OCI-LY1 (cell line): Measurements from ENCODE around the gene PLCG2.

Experiments used
- H2AFZ ChIP-seq: fragments of 200-600 bp; sonication (generic), shearing (Covaris generic); 2 replicates; pipeline ENCODE4 v1.6.0; 2014; ENCODE audit warnings: antibody characterized with exemption, mild to moderate bottlenecking, low read length
- H3F3A ChIP-seq: fragments of 200-600 bp; sonication (generic), shearing (Covaris generic); 2 replicates; pipeline ENCODE4 v1.6.0; 2014; ENCODE audit warnings: mild to moderate bottlenecking, antibody characterized with exemption, low read length, moderate library complexity; ENCODE audit not compliant: insufficient read depth
- H3K27ac ChIP-seq: fragments of 200-600 bp; sonication (generic); 2 replicates; pipeline ENCODE4 v1.5.1; 2014; ENCODE audit warnings: low read length, mixed run types, mild to moderate bottlenecking, low read depth; ENCODE audit not compliant: poor library complexity, severe bottlenecking
- H3K27me3 ChIP-seq: fragments of 200-600 bp; sonication (generic); 2 replicates; pipeline ENCODE4 v1.6.0; 2014; ENCODE audit warnings: antibody characterized with exemption, mild to moderate bottlenecking, low read length, moderate library complexity; ENCODE audit not compliant: insufficient read depth
- H3K36me3 ChIP-seq: fragments of 200-600 bp; sonication (generic); 2 replicates; pipeline ENCODE4 v1.6.1; 2014; ENCODE audit warnings: mild to moderate bottlenecking, antibody characterized with exemption, low read length, moderate library complexity, mixed read lengths; ENCODE audit not compliant: insufficient read depth
- H3K4me1 ChIP-seq: fragments of 200-600 bp; sonication (generic); 2 replicates; pipeline ENCODE4 v1.5.1; 2014; ENCODE audit warnings: mild to moderate bottlenecking, low read length, moderate library complexity; ENCODE audit not compliant: insufficient read depth, severe bottlenecking
- H3K4me2 ChIP-seq: fragments of 200-600 bp; sonication (generic), shearing (Covaris generic); 2 replicates; pipeline ENCODE4 v1.6.1; 2014; ENCODE audit warnings: low read length
- H3K4me3 ChIP-seq: fragments of 200-600 bp; sonication (generic); 2 replicates; pipeline ENCODE4 v1.5.1; 2014; ENCODE audit warnings: low read length, low read depth, mild to moderate bottlenecking, mixed read lengths; ENCODE audit not compliant: poor library complexity, severe bottlenecking
- H3K79me2 ChIP-seq: fragments of 200-600 bp; shearing (Covaris generic); 2 replicates; pipeline ENCODE4 v1.6.1; 2016; ENCODE audit warnings: mixed run types, low read length, mixed read lengths; ENCODE audit not compliant: insufficient read depth
- H3K9ac ChIP-seq: fragments of 200-600 bp; sonication (generic), shearing (Covaris generic); 2 replicates; pipeline ENCODE4 v1.6.1; 2014; ENCODE audit warnings: mild to moderate bottlenecking, low read length, mixed read lengths
- H3K9me2 ChIP-seq: fragments of 200-600 bp; sonication (generic), shearing (Covaris generic); 2 replicates; pipeline ENCODE4 v1.6.1; 2014; ENCODE audit warnings: low read depth, mild to moderate bottlenecking, low read length, mixed read lengths
- H3K9me3 ChIP-seq: fragments of 200-600 bp; shearing (Covaris generic); 2 replicates; pipeline ENCODE4 v1.6.1; 2014; ENCODE audit warnings: low read length, mixed read lengths
- H4K20me1 ChIP-seq: fragments of 200-600 bp; sonication (generic), shearing (Covaris generic); 2 replicates; pipeline ENCODE4 v1.6.0; 2016; ENCODE audit warnings: mild to moderate bottlenecking, low read length; ENCODE audit not compliant: insufficient read depth
- EZH2 ChIP-seq: fragments of 200-600 bp; sonication (generic), shearing (Covaris generic); IDR thresholded peaks from 2 replicates; pipeline ENCODE4 v1.8.0; 2017; ENCODE audit warnings: borderline replicate concordance, mixed run types, mild to moderate bottlenecking, antibody characterized with exemption, low read length, moderate library complexity, mixed read lengths
- TF ChIP-seq, protein P1 (sequence below): fragments of 200-600 bp; sonication (generic), shearing (Covaris generic); IDR thresholded peaks from 2 replicates; pipeline ENCODE4 v1.5.1; 2017; ENCODE audit warnings: mild to moderate bottlenecking, antibody characterized with exemption, low read length, moderate library complexity, mixed read lengths

PLCG2 gene

GRCh38 chr16:81901484-81901883, 122.4 kb downstream of the PLCG2 start:
- no peak overlapping the region for H2AFZ ChIP-seq
- no peaks in the 10 kb centered on the region for H3F3A ChIP-seq
- H4K20me1 ChIP-seq: no peaks in the 10 kb centered on the region
- no peaks in the 10 kb centered on the region for H3K79me2 ChIP-seq
- no peak overlapping the region for H3K9ac ChIP-seq
- H3K4me1 ChIP-seq: no peaks in the 10 kb centered on the region
- no peak for TF ChIP-seq EZH2
- TF ChIP-seq, protein P1, sequence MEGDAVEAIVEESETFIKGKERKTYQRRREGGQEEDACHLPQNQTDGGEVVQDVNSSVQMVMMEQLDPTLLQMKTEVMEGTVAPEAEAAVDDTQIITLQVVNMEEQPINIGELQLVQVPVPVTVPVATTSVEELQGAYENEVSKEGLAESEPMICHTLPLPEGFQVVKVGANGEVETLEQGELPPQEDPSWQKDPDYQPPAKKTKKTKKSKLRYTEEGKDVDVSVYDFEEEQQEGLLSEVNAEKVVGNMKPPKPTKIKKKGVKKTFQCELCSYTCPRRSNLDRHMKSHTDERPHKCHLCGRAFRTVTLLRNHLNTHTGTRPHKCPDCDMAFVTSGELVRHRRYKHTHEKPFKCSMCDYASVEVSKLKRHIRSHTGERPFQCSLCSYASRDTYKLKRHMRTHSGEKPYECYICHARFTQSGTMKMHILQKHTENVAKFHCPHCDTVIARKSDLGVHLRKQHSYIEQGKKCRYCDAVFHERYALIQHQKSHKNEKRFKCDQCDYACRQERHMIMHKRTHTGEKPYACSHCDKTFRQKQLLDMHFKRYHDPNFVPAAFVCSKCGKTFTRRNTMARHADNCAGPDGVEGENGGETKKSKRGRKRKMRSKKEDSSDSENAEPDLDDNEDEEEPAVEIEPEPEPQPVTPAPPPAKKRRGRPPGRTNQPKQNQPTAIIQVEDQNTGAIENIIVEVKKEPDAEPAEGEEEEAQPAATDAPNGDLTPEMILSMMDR: no peak
- no peak overlapping the region for H3K4me3 ChIP-seq
- H3K27ac ChIP-seq: no peak overlapping the region
- H3K27me3 ChIP-seq: no peaks in the 10 kb centered on the region
- H3K9me2 ChIP-seq: no peaks in the 10 kb centered on the region
- H3K9me3 ChIP-seq: no peaks in the 10 kb centered on the region
- H3K36me3 ChIP-seq: peaks cover 98% of the 10 kb centered on the region
- no peak overlapping the region for H3K4me2 ChIP-seq

GRCh38 chr16:81902025-81902424, 122.9 kb downstream of the PLCG2 start:
- Histone ChIP-seq H2AFZ (no peak overlapping the region), H3K36me3 (peaks cover 97% of the 10 kb centered on the region), H3F3A (no peaks in the 10 kb centered on the region), H3K4me3 (no peak overlapping the region), H3K4me1 (no peaks in the 10 kb centered on the region), H4K20me1 (no peaks in the 10 kb centered on the region), H3K27me3 (no peaks in the 10 kb centered on the region), H3K4me2 (no peak overlapping the region), H3K79me2 (no peaks in the 10 kb centered on the region), H3K9ac (no peak overlapping the region), H3K9me2 (no peaks in the 10 kb centered on the region), H3K27ac (no peak overlapping the region), H3K9me3 (no peaks in the 10 kb centered on the region)
- TF ChIP-seq EZH2: no peak
- TF ChIP-seq, protein P1: no peak

DNA sequence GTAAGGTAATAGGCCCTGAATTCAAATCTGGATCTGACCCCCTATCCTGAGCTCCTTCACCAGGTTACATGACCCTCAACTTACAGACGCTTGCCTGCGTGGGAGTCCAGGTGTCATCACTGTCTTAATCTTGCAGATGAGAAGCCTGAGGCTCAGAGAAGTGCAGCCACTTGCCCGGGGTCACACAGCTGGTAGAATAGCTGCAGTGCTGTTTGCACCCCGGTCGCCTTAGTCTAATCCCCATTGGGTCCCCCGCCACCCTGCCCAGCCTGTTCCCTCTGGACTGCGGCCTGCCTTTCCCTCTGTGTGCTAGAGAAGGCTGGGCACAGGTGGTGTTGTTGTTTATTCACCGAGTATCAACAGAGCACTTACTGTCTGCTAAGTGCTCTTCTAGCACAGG, 125.2 kb downstream of the PLCG2 start:
- H3K4me3 ChIP-seq: no peak overlapping the region

More for the DNA sequence above, 125.2 kb downstream of the PLCG2 start:
- Histone ChIP-seq H3K9me2 (no peaks in the 10 kb centered on the region), H3K27ac (no peak overlapping the region), H3K9ac (no peak overlapping the region), H3K36me3 (peaks cover 98% of the 10 kb centered on the region), H3K27me3 (no peaks in the 10 kb centered on the region), H3K4me1 (no peaks in the 10 kb centered on the region), H2AFZ (no peak overlapping the region), H3K4me2 (no peak overlapping the region), H3K9me3 (no peaks in the 10 kb centered on the region), H3K79me2 (no peaks in the 10 kb centered on the region), H4K20me1 (no peaks in the 10 kb centered on the region), H3F3A (no peaks in the 10 kb centered on the region; the same call in 1 of the 2 replicates)
- TF ChIP-seq, protein P1: no peak
- TF ChIP-seq EZH2: no peak
